DMS53 (cell line): ENCODE data around the gene PNPLA4.

Source experiments
- DNase-seq: peaks from one replicate; lab custom pipeline; 2025; lab: John Stamatoyannopoulos, UW

Gene PNPLA4

GRCh38 chrX:7852166-7852565 is 75.0 kb downstream of the PNPLA4 start:
- DNase-seq = no peak
